Glutamatergic neuron (in vitro differentiated cells): ENCODE measurements around the gene ABHD8. TPM values are rescaled to one million over a fixed set of nuclear protein-coding genes. Genes with fewer than 3 reads are reported as not detected.

Experiments
- DNase-seq: peaks from one replicate; pipeline ENCODE4 v3.0.0; 2022
- H3K27ac Mint-ChIP-seq: one replicate; pipeline ENCODE4 v1.8.0; 2020; ENCODE audit warnings: mild to moderate bottlenecking, mixed read lengths, inconsistent platforms; ENCODE audit not compliant: unreplicated experiment
- H3K27me3 Mint-ChIP-seq: one replicate; pipeline ENCODE4 v1.8.0; 2020; ENCODE audit warnings: mild to moderate bottlenecking, moderate library complexity, mixed read lengths, inconsistent platforms; ENCODE audit not compliant: unreplicated experiment
- H3K36me3 Mint-ChIP-seq: one replicate; pipeline ENCODE4 v1.8.0; 2020; ENCODE audit warnings: mild to moderate bottlenecking, mixed read lengths, inconsistent platforms; ENCODE audit not compliant: unreplicated experiment
- H3K4me1 Mint-ChIP-seq: one replicate; pipeline ENCODE4 v1.8.0; 2020; ENCODE audit warnings: mild to moderate bottlenecking, low read depth, mixed read lengths, inconsistent platforms; ENCODE audit not compliant: unreplicated experiment
- H3K4me3 Mint-ChIP-seq: one replicate; pipeline ENCODE4 v1.8.0; 2020; ENCODE audit warnings: mild to moderate bottlenecking, mixed read lengths, inconsistent platforms; ENCODE audit not compliant: unreplicated experiment
- H3K9me3 Mint-ChIP-seq: one replicate; pipeline ENCODE4 v1.8.0; 2020; ENCODE audit warnings: mild to moderate bottlenecking, moderate library complexity, mixed read lengths, inconsistent platforms; ENCODE audit not compliant: unreplicated experiment
- CTCF ChIP-seq: fragments of 200-600 bp; sonication (generic); IDR thresholded peaks from one replicate; pipeline ENCODE4 v1.5.0; 2021; ENCODE audit not compliant: partially characterized antibody, unreplicated experiment
- total RNA-seq: library from RNA; stranded (reverse); fragmentation: NEBNext Ultra II Directional; extraction: Animal tissue kit (Norgen Biotek cat#: 25700); gene quantifications from one replicate; pipeline ENCODE4 v1.2.1, GENCODE V29; 2021; ENCODE audit not compliant: unreplicated experiment

ABHD8 gene
- total RNA-seq, 1 donor from 2014 or later: 14.1 TPM

- Mint-ChIP-seq H3K4me3 (no peak overlapping the region), H3K4me1 (peaks cover 3% of the 10 kb centered on the region), H3K36me3 (peaks cover 5% of the 10 kb centered on the region), H3K9me3 (peaks cover 6% of the 10 kb centered on the region), H3K27ac (no peak overlapping the region), H3K27me3 (peaks cover 5% of the 10 kb centered on the region)
- no peak for TF ChIP-seq CTCF
- DNase-seq: no peak
These were observed 43.3 kb downstream of the ABHD8 start for GRCh38 chr19:17259934-17260333.

- H3K36me3 Mint-ChIP-seq: peaks cover 5% of the 10 kb centered on the region
- no peak overlapping the region for H3K4me3 Mint-ChIP-seq
- H3K9me3 Mint-ChIP-seq: peaks cover 8% of the 10 kb centered on the region
- H3K27me3 Mint-ChIP-seq: peaks cover 2% of the 10 kb centered on the region
- no peak for TF ChIP-seq CTCF
- H3K27ac Mint-ChIP-seq: no peak overlapping the region
- peaks cover 3% of the 10 kb centered on the region for H3K4me1 Mint-ChIP-seq
- no peak for DNase-seq
These were observed 44.0 kb downstream of the ABHD8 start for GRCh38 chr19:17259118-17259780.

GRCh38 chr19:17256130-17256529, 47.1 kb downstream of the ABHD8 start:
- TF ChIP-seq CTCF: no peak
- Mint-ChIP-seq H3K4me3 (no peak overlapping the region), H3K27me3 (no peaks in the 10 kb centered on the region), H3K36me3 (peaks cover 5% of the 10 kb centered on the region), H3K27ac (no peak overlapping the region), H3K9me3 (peaks cover 8% of the 10 kb centered on the region), H3K4me1 (peaks cover 3% of the 10 kb centered on the region)
- DNase-seq: no peak

GRCh38 chr19:17255150-17255621, 48.0 kb downstream of the ABHD8 start:
- no peaks in the 10 kb centered on the region for H3K4me1 Mint-ChIP-seq
- H3K9me3 Mint-ChIP-seq: peaks cover 2% of the 10 kb centered on the region
- H3K27me3 Mint-ChIP-seq: no peaks in the 10 kb centered on the region
- no peak for DNase-seq
- H3K4me3 Mint-ChIP-seq: no peak overlapping the region
- no peak overlapping the region for H3K27ac Mint-ChIP-seq
- no peaks in the 10 kb centered on the region for H3K36me3 Mint-ChIP-seq
- no peak for TF ChIP-seq CTCF

- H3K9me3 Mint-ChIP-seq: peaks cover 2% of the 10 kb centered on the region
- no peaks in the 10 kb centered on the region for H3K4me1 Mint-ChIP-seq
- H3K27me3 Mint-ChIP-seq: no peaks in the 10 kb centered on the region
- no peak overlapping the region for H3K27ac Mint-ChIP-seq
- no peak for TF ChIP-seq CTCF
- no peaks in the 10 kb centered on the region for H3K36me3 Mint-ChIP-seq
- no peak for DNase-seq
- H3K4me3 Mint-ChIP-seq: no peak overlapping the region
These were observed 48.6 kb downstream of the ABHD8 start for GRCh38 chr19:17254636-17255035.
